Fibroblast of skin of right biceps (primary cell): ENCODE measurements around the gene FMOD.

Experiments used
- DNase-seq: peaks from one replicate; pipeline ENCODE4 v3.0.0-alpha.2; 2013

Gene FMOD

DNA sequence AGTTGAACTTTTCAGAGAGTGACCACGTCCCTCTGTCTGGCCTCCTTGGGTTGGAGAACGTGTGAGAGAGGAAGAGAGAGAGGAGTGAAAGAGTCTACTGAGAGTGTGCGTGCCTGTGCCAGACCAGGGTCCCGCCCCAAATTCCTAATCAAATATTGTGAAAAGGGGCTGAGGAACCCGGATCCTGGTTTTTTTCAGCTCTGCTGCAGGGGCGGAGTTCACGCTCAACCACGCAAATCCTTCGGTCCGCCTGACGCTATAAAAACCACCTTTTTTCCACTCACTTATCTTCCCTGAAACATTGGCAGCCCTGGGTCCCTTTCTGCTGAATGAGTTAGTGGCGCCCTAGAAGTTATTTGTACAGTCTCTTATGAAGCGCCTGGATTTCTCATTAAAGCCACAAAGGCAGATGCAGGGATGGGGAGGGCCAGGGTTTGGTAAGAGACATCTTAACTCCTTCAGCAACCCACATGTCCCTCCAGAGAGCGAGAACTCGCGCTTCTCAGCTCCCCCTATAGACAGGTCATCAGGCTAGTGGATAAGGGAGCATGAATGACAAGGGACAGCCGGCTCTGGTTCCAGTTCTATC is at the start of gene FMOD:
Gene FMOD, minus strand, starts transcription at position 86 of the 589 bp plus-strand sequence. CDS start 2,852 bp downstream, outside the sequence.
- peak; percentile 51 for DNase-seq

DNA sequence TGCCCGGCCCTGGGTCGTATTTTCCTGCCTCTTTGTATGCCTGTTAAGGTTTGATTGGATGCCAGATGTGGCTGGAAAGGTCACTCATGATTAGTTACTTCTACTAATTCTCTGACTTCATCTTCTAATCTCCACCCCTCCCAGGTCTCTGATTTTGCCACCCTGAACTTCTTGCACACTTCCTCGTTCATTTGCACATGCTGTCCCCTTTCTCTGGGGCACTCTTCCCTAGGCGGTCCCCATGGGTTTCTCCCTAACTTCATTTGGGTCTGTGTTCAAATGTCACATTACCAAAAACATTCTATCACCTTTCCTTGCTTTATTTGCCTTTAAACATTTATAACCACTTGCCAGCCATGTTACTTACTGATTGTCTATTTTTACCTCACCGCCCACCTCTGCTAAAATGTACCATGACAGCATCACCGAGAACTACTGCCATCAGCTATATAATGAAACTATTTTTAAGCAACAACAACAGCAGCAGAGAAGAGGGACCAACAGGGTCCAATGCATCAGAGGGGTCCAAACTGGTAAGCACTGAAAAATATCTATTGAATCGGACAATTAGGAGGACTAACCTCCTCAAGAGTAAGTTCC is 45.8 kb upstream of the FMOD start:
- no peak for DNase-seq

DNA sequence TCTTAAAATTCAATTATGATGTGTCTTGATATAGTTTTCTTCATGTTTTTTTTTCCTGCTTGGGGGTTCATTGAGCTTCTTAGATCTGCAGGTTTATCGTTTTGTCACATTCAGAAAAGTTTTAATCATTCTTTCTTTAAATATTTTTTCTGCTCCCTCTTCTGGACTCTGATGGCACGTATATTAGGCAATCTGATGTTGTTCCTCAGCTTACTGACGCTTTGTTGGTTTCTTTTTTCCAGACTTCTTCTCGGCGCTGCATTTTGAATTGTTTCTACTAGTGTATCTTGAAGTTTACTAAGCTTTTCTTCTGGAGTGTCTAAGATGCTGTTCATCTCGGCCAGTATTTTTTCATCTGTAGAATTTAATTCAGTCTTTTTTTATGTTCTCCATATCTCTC is 44.8 kb upstream of the FMOD start:
- no peak for DNase-seq

DNA sequence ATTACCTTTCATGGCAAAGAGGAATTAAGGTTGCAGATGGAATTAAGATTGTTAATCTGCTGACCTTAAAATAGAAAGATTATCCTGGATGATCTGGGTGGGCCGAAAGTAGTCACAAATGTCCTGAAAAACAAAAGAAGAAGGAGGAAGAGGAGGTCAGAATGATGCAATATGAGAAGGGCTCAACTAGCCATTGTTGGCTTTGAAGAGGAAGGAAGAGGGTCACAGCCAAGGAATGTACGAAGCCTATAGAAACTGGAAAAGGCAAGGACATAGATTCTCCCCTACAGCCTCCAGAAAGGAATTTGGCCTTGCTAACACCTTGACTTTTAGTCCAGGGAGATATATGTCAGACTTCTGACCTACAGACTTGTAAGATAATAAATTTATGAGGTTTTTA is 39.4 kb upstream of the FMOD start:
- DNase-seq: no peak

DNA sequence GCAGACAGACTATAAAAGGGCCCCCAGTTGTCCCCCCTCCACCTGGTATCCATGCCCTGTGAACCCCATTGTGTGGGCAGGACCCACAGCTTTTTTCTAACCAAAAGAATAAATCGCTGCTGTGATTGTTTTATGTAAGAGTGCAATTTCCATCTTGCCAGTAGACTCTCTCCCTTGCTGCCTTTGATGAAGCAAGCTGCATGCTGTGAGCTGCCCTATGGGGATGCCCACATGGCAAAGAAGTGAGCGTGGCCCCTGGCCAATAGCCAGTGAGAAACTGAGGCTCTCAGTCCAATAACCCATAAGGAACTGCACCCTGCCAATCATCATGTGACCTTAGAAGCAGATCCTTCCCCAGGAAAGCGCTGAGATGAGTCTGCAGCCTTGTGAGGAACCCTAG is 37.8 kb upstream of the FMOD start:
- DNase-seq: no peak

GRCh38 chr1:203382026-203382425 is 31.1 kb upstream of the FMOD start:
- no peak for DNase-seq

- no peak for DNase-seq
Observed at GRCh38 chr1:203381151-203381751, 30.3 kb upstream of the FMOD start.

DNA sequence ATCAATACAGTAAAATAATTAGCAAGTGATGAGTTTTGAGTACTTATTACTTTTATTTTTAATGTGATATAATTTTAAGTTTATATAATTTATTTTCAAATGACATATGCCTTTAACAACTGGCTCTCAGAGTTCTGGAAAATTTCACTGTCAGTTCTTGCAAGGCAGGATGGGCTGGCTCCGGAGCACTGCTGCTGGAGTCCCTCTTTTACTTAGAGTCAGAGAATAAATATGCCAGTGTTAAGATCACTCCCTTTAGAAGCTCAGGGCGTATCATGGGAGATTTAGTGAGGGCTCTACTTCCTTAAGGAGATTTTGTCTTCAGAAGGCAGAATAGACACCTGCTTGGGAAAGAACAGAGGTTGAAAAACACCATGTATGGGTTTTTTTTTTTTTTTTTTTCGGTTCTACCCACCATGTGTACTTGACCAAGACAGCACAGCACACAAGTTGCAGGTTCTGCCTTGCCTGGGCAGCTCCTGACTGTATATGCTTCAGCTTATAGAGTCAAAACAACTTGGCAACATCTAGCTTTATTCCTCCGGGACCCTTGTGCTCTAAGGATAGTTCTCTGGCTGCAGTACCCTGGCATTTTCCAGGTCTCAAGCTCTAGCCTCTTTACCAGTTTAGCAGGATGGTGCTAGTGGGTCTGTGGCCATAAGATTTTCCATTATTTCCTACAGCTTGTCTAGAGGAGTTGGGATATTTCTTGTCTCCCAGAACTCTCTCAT is 29.7 kb upstream of the FMOD start:
- no peak for DNase-seq

GRCh38 chr1:203379825-203380224 is 28.9 kb upstream of the FMOD start:
- no peak for DNase-seq

- peak; percentile 73 for DNase-seq
Observed at GRCh38 chr1:203378556-203379245, 27.8 kb upstream of the FMOD start.

GRCh38 chr1:203373991-203374390 is 23.1 kb upstream of the FMOD start:
- DNase-seq: no peak

DNA sequence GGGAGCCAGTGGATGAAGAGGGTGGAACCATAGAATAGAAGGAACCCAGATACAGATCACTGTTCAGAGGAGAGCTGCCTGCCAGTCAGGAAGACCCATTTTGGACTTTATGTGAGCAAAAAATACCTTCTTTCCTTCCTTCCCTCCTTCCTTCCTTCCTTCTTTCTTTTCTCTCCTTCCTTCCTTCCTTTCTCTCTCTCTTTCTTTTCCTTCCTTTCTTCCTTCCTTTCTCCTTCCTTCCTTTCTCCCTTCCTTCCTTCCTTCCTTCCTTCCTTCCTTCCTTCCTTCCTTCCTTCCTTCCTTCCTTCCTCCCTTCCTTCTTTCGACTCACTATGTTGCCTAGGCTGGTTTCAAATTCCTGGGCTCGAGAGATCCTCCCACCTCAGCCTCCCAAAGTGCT is 22.1 kb upstream of the FMOD start:
- no peak for DNase-seq

DNA sequence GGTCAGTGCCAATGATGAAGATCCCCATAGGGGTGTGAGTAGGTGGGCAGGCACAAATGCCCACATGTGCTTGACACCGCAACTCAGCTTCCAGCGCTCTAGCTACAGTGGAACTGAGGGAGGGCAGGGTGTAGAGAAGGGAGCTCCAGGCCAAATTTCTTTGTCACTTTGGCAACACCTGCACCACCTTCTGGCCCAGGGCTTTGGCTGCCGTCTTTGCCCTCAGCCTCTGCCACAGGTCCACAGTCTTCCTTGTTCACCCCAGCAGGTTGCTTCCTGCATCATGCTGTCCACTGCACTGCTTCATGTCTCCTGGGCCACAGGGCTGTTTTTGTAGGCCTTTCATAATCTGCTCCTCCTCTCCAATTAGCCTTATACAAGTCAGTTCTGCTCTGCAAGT is 20.4 kb upstream of the FMOD start:
- DNase-seq: no peak

DNA sequence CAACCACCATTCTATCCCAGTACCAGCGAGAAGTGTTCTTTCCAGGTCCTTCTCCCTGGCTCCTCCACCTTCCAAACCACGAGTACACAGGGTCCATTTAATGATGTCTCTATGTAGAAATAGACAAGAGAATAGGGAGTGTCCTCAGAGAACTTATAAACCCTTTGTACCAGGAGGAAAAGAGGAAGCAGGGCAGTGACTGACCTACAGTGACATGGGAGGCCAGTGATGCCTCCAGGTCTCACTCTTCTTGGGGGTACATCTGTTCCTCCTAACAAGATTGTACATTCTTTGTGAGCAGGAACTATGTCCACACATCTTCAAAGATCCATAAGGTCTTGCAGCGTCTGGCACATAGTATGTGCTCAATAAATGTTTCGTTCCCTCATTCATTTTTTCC is 18.7 kb upstream of the FMOD start:
- DNase-seq: no peak

DNA sequence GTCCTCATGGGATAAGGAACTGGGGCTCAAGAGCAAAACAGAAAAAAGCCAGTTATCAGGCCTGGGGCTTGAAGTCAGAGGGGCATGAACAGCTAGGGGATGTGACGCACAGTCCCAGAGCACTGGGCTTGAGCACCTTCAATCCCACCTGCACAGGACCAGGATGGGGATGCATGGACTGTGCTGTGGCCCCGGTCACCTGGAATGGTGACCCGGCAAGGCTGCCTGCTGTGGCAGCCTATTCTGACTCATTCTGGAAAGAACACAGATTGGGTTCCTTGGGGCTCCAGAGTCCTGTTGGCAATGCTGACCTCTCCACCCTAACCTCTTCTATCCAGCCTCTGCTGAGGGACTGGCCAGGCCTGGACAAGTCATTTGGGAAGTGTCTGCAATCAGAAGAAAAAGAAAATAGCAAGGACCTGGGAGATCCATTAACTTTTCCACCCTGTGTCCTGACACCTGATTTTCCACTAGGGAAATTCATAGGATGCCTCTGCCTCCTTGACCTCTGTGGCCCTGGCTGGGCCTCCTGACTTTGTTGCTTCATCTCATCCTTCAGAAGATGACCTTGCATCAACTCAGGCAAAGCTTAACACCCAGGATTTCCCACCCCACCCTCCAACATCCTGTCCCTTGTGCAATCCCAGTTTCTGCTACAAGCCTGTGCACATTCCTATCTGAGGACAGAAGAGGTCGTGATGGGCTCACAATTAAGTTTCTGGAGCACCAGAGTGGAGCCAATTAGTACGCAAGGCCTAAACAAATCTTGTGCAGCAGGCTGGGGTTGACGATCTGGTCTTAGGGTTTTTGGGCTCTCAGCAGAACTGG is 17.9 kb upstream of the FMOD start:
- DNase-seq: peak; percentile 81

DNA sequence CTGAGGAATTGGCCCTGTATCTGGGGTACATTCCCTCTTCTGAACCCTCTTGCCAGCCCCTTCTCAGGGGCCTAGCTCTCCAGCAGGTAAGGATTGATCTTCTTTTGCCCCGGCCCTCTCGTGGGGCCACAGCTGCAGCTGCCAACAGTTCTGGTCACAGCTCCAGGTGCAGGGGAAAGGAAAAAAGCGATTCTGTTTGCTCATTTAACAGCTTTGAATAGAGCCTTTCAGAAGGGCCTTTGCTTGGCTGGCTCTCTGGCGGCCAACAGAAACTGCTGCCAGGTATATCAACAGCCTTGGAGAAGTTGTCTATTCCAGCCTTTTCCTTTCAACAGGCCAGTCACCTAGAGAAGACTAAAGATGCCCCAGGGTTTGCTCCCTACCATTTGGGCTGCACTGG is 16.1 kb upstream of the FMOD start:
- DNase-seq: no peak

DNA sequence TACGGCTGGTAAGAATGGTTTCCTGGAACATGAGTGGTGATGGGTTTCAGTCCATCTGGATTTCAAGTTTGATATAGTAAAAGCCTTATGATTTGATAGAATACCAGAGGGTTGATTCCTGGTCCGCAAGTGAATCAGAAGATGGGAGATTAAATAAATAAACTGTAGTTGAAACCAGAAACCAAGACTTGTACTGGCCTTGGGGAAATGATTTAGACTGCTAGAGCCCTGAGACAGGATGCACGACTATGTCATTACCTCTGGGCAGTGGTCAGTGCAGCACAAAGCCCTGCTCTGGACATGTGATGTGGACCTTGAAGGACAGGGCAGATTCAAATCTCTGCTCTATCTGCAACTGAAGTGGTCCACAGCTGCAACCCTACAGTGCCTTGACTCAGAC is 15.6 kb upstream of the FMOD start:
- no peak for DNase-seq

- DNase-seq: no peak
Observed at GRCh38 chr1:203364806-203365205, 13.9 kb upstream of the FMOD start.

- DNase-seq: no peak
Observed at GRCh38 chr1:203364094-203364801, 13.3 kb upstream of the FMOD start.

DNA sequence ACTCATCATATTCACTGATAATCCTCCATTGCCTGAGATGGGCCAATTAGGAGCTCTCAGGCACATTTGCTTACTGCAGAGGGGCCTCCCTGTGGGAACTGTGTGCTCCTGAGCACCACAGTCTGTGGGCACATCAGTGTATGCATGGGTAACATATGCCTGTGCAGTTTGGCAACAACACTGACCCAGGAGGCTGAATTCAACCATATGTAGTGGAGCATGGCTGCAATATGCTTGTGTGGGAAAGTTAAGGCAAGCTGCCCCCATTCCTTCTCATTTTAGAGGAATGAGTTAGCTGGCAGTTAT is 11.8 kb upstream of the FMOD start:
- no peak for DNase-seq

DNA sequence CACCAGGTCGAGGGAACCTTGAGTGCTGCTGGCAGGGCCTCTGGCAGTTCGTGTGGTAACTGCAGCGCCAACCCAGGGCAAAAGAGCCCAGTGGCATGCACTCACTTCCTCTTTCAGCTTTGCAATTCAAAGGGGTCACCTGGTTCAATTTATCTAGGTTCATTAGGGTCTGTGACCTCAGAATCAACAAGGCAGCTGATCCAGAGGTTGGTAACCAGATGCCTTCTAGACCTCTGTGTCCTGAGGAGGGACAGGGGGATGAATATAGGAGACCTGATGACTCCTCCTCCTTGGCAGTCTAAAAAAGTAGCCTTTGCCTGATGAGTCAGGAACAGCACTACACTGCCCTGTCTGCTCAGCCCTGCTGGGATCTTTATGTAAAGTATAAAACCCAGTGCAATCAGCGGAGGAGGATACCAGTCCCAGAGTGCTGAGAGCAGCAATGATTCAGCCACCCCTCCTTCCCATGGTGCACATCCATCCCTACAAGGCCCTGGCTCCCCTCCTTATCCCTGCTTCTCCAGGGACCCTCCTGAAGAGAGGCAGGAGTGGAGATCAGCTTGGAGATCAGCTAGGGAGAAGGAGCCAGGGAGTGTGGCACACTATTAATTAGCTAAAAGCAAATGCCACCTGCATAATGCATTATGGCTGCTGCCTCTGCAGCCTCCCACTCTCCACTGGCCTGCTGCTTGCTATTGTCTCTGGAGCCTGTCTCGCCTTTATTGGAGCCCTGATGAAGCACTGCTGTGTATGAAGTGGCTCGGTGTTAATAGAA is 11.2 kb upstream of the FMOD start:
- DNase-seq: peak; percentile 41
